BLaER1 treated with 17β-estradiol and CSF1 and Interleukin-3, amounts not matched to agents 10 nM and 100 nM (cell line): ENCODE results near the gene SVOPL.
A peak's percentile ranks its signal among the peaks of the same experiment; 100 is the strongest.

Experiments
- H3K27ac ChIP-seq, 11 experiments: shearing (Covaris generic); formaldehyde crosslinking; 2 replicates each; pipeline ENCODE4 v1.8.1; 2022
- H3K27me3 ChIP-seq, 11 experiments: shearing (Covaris generic); formaldehyde crosslinking; 2 replicates each; pipeline ENCODE4 v1.8.1; 2022
- H3K36me3 ChIP-seq, 11 experiments: shearing (Covaris generic); formaldehyde crosslinking; 2 replicates each; pipeline ENCODE4 v1.8.1; 2022
- H3K4me1 ChIP-seq, 10 experiments: shearing (Covaris generic); formaldehyde crosslinking; 2 replicates each; pipeline ENCODE4 v1.8.1; 2022
- H3K4me2 ChIP-seq, 11 experiments: shearing (Covaris generic); formaldehyde crosslinking; 2 replicates each; pipeline ENCODE4 v1.8.1; 2022
- H3K4me3 ChIP-seq, 10 experiments: shearing (Covaris generic); formaldehyde crosslinking; 2 replicates each; pipeline ENCODE4 v1.8.1; 2022
- H3K9ac ChIP-seq, 11 experiments: shearing (Covaris generic); formaldehyde crosslinking; 2 replicates each; pipeline ENCODE4 v1.8.1; 2022
- H3K9me3 ChIP-seq, 11 experiments: shearing (Covaris generic); formaldehyde crosslinking; replicated peaks in 1 of 11; 2 replicates each; pipeline ENCODE4 v1.8.1; 2022
- H4K20me1 ChIP-seq, 11 experiments: shearing (Covaris generic); formaldehyde crosslinking; 2 replicates each; pipeline ENCODE4 v1.8.1; 2022
- Cebpa-rat ChIP-seq, 11 experiments: shearing (Covaris generic); IDR thresholded peaks; 2 replicates each; pipeline ENCODE4 v1.8.1; 2022

The SVOPL gene

GRCh38 chr7:138625084-138625848 is 75.9 kb downstream of the SVOPL start:
- TF ChIP-seq Cebpa-rat (IDR thresholded peaks at IDR 0.05) = no peak
- peak overlapping the region; percentile 21 to 61 (median 46); a peak in 20 of 22 replicates for H3K4me2 ChIP-seq
- H3K4me1 ChIP-seq = peaks cover 12 to 22% (median 17%) of the 10 kb centered on the region in 10 experiments

GRCh38 chr7:138622841-138623240 is 78.3 kb downstream of the SVOPL start:
- Histone ChIP-seq H3K9ac (no peak overlapping the region), H3K4me3 (no peak overlapping the region), H3K27me3 (no peaks in the 10 kb centered on the region), H3K36me3 (no peaks in the 10 kb centered on the region), H3K4me1 (peaks cover 12 to 32% (median 27%) of the 10 kb centered on the region in 10 experiments), H3K9me3 (peaks cover 0 to 10% (median 0%) of the 10 kb centered on the region in 11 experiments; a peak in 1 of 22 replicates), H3K4me2 (no peak overlapping the region), H3K27ac (no peak overlapping the region), H4K20me1 (no peaks in the 10 kb centered on the region)
- TF ChIP-seq Cebpa-rat (IDR thresholded peaks at IDR 0.05) = no peak

More at GRCh38 chr7:138625084-138625848, 75.9 kb downstream of the SVOPL start:
- Histone ChIP-seq H3K27ac (no peak overlapping the region), H3K36me3 (no peaks in the 10 kb centered on the region), H4K20me1 (no peaks in the 10 kb centered on the region), H3K27me3 (no peaks in the 10 kb centered on the region), H3K4me3 (no peak overlapping the region), H3K9me3 (peaks cover 0 to 10% (median 0%) of the 10 kb centered on the region in 11 experiments; a peak in 1 of 22 replicates), H3K9ac (no peak overlapping the region)

GRCh38 chr7:138618933-138619332 is 82.2 kb downstream of the SVOPL start:
- H3K9me3 ChIP-seq = no peaks in the 10 kb centered on the region
- H3K4me3 ChIP-seq = no peak overlapping the region
- H3K36me3 ChIP-seq = no peaks in the 10 kb centered on the region
- no peak overlapping the region for H3K27ac ChIP-seq
- H3K27me3 ChIP-seq = no peaks in the 10 kb centered on the region
- H3K4me1 ChIP-seq = peaks cover 0 to 14% (median 8%) of the 10 kb centered on the region in 10 experiments; a peak in 14 of 20 replicates
- peak overlapping the region in 7 of 11 experiments; percentile 4 to 54 (median 35); a peak in 13 of 22 replicates for H3K4me2 ChIP-seq
- no peak for TF ChIP-seq Cebpa-rat (IDR thresholded peaks at IDR 0.05)
- no peak overlapping the region for H3K9ac ChIP-seq
- no peaks in the 10 kb centered on the region for H4K20me1 ChIP-seq

- H3K4me1 ChIP-seq = peaks cover 0 to 14% (median 8%) of the 10 kb centered on the region in 10 experiments; a peak in 14 of 20 replicates
- H3K36me3 ChIP-seq = no peaks in the 10 kb centered on the region
- H3K4me3 ChIP-seq = no peak overlapping the region
- peak overlapping the region in 7 of 11 experiments; percentile 4 to 54 (median 35); a peak in 12 of 22 replicates for H3K4me2 ChIP-seq
- no peak overlapping the region for H3K9ac ChIP-seq
- H4K20me1 ChIP-seq = no peaks in the 10 kb centered on the region
- H3K27ac ChIP-seq = no peak overlapping the region
- H3K27me3 ChIP-seq = no peaks in the 10 kb centered on the region
- no peak for TF ChIP-seq Cebpa-rat (IDR thresholded peaks at IDR 0.05)
- H3K9me3 ChIP-seq = no peaks in the 10 kb centered on the region
Measured at GRCh38 chr7:138618506-138618905, 82.7 kb downstream of the SVOPL start.

GRCh38 chr7:138616085-138616484 is 85.1 kb downstream of the SVOPL start:
- no peak for TF ChIP-seq Cebpa-rat (IDR thresholded peaks at IDR 0.05)
- H4K20me1 ChIP-seq = no peaks in the 10 kb centered on the region
- H3K4me3 ChIP-seq = no peak overlapping the region
- no peak overlapping the region for H3K27ac ChIP-seq
- no peak overlapping the region for H3K9ac ChIP-seq
- H3K4me1 ChIP-seq = peaks cover 0 to 14% (median 8%) of the 10 kb centered on the region in 10 experiments; a peak in 14 of 20 replicates
- H3K27me3 ChIP-seq = no peaks in the 10 kb centered on the region
- no peak overlapping the region for H3K4me2 ChIP-seq
- no peaks in the 10 kb centered on the region for H3K36me3 ChIP-seq
- peaks cover 0 to 7% (median 3%) of the 10 kb centered on the region in 11 experiments; a peak in 10 of 22 replicates for H3K9me3 ChIP-seq

GRCh38 chr7:138613630-138614029 is 87.5 kb downstream of the SVOPL start:
- H3K27me3 ChIP-seq = no peaks in the 10 kb centered on the region
- TF ChIP-seq Cebpa-rat (IDR thresholded peaks at IDR 0.05) = no peak
- no peak overlapping the region for H3K4me2 ChIP-seq

GRCh38 chr7:138610671-138611170 is 90.4 kb downstream of the SVOPL start:
- TF ChIP-seq Cebpa-rat (IDR thresholded peaks at IDR 0.05) = no peak
- Histone ChIP-seq H3K36me3 (no peaks in the 10 kb centered on the region), H3K9ac (no peak overlapping the region), H3K27me3 (no peaks in the 10 kb centered on the region), H3K4me2 (no peak overlapping the region), H3K4me1 (no peaks in the 10 kb centered on the region), H4K20me1 (no peaks in the 10 kb centered on the region), H3K9me3 (peaks cover 11 to 32% (median 21%) of the 10 kb centered on the region in 11 experiments), H3K4me3 (no peak overlapping the region), H3K27ac (no peak overlapping the region)

More at GRCh38 chr7:138613630-138614029, 87.5 kb downstream of the SVOPL start:
- Histone ChIP-seq H3K9me3 (peaks cover 0 to 14% (median 8%) of the 10 kb centered on the region in 11 experiments; a peak in 10 of 22 replicates), H3K36me3 (no peaks in the 10 kb centered on the region), H3K4me1 (peaks cover 0 to 5% (median 3%) of the 10 kb centered on the region in 10 experiments; a peak in 12 of 20 replicates), H3K27ac (no peak overlapping the region), H3K9ac (no peak overlapping the region), H3K4me3 (no peak overlapping the region), H4K20me1 (no peaks in the 10 kb centered on the region)

GRCh38 chr7:138608275-138608674 is 92.9 kb downstream of the SVOPL start:
- TF ChIP-seq Cebpa-rat (IDR thresholded peaks at IDR 0.05) = no peak
- no peak overlapping the region for H3K4me3 ChIP-seq
- H3K4me2 ChIP-seq = no peak overlapping the region
- H3K27ac ChIP-seq = no peak overlapping the region
- H3K9ac ChIP-seq = no peak overlapping the region
- no peaks in the 10 kb centered on the region for H4K20me1 ChIP-seq
- no peaks in the 10 kb centered on the region for H3K36me3 ChIP-seq
- no peaks in the 10 kb centered on the region for H3K27me3 ChIP-seq
- H3K4me1 ChIP-seq = no peaks in the 10 kb centered on the region
- peaks cover 16 to 38% (median 29%) of the 10 kb centered on the region in 11 experiments for H3K9me3 ChIP-seq

GRCh38 chr7:138607216-138608126 is 93.7 kb downstream of the SVOPL start:
- Histone ChIP-seq H3K4me2 (no peak overlapping the region), H3K9ac (no peak overlapping the region), H3K4me3 (no peak overlapping the region), H3K27me3 (no peaks in the 10 kb centered on the region), H3K9me3 (peaks cover 16 to 38% (median 29%) of the 10 kb centered on the region in 11 experiments), H3K4me1 (peaks cover 0 to 3% (median 2%) of the 10 kb centered on the region in 10 experiments; a peak in 8 of 20 replicates), H3K27ac (no peak overlapping the region), H4K20me1 (no peaks in the 10 kb centered on the region), H3K36me3 (no peaks in the 10 kb centered on the region)
- 0 out of 22 replicates have a peak, but pooled peaks of 1 of the 11 experiments have one; percentile 22 for TF ChIP-seq Cebpa-rat (IDR thresholded peaks at IDR 0.05)
